Gastroesophageal sphincter (tissue), 2 donors: ENCODE measurements around the gene ME1.

Experiments used
- POLR2A ChIP-seq, 2 donors: fragments of 450-650 bp; IDR thresholded peaks; one replicate each; pipeline ENCODE4 v1.6.1; 2017; ENCODE audit warnings: antibody characterized with exemption in 2 of 2, mild to moderate bottlenecking in 2 of 2, moderate library complexity in 1 of 2
- POLR2AphosphoS5 ChIP-seq: sonication (generic); formaldehyde crosslinking; IDR thresholded peaks from one replicate; pipeline ENCODE4 v1.6.1; 2017; ENCODE audit warnings: antibody characterized with exemption

DNA sequence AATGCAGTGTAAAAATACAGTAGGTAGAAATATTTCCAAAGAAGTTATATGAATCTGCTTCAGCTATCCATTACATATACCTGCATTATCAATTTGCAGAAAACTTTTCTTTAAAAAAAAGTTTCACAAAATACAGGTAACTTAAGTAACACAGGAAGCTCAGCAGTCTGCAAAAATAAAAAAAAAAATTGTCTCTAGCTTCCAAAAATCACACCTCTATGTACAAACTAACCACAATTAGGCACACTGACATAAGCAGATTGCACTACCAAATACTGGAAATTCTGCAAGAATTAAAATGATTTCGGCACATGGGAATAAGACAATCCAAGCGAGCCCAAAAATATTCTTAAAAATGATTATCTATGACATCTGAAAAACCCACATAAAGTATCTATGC, 41.2 kb downstream of the ME1 start:
- TF ChIP-seq POLR2AphosphoS5 (no peak), POLR2A (IDR thresholded peaks at IDR 0.05) (no peak)
